Activated naive CD4-positive, alpha-beta T cell treated with anti-CD3 and anti-CD28 coated beads, Interleukin-2, amount 10 ng/mL, durations not matched to agents 7 days and 5 days (primary cell): Measurements from ENCODE around the gene CGB1.
"Not testable (repeated sequence)": the region's sequence is repeated elsewhere in the genome, so short reads cannot be mapped to it uniquely, and the experiment has no call there.

Experiments
- CTCF ChIA-PET: fragments of 350-600 bp; sonication (Branson Sonifier 250); formaldehyde crosslinking; loops from one replicate; lab custom pipeline; 2021; ENCODE audit warnings: antibody characterized with exemption; lab: Charles Lee
- DNase-seq: peaks from one replicate; pipeline ENCODE4 v3.0.0-alpha.2; 2020
- H3K27ac Mint-ChIP-seq: one replicate; pipeline ENCODE4 v1.8.0; 2021; ENCODE audit warnings: mild to moderate bottlenecking, moderate library complexity, mixed read lengths
- H3K27me3 Mint-ChIP-seq: one replicate; pipeline ENCODE4 v1.8.0; 2021; ENCODE audit warnings: mild to moderate bottlenecking, mixed read lengths
- H3K36me3 Mint-ChIP-seq: one replicate; pipeline ENCODE4 v1.8.0; 2021; ENCODE audit warnings: mixed read lengths
- H3K4me1 Mint-ChIP-seq: one replicate; pipeline ENCODE4 v1.8.0; 2021; ENCODE audit warnings: mixed read lengths
- H3K4me3 Mint-ChIP-seq: one replicate; pipeline ENCODE4 v1.8.0; 2021; ENCODE audit warnings: mild to moderate bottlenecking, moderate library complexity, mixed read lengths
- H3K9me3 Mint-ChIP-seq: one replicate; pipeline ENCODE4 v1.8.0; 2021; ENCODE audit warnings: mixed read lengths

CGB1 gene

GRCh38 chr19:49049011-49049410 is 12.3 kb upstream of the CGB1 start, which contains the start of gene CGB8:
TSS of gene CGB8 (minus strand) at chr19:49049111. CDS start at chr19:49048739, 372 bp downstream.
- H3K27me3 Mint-ChIP-seq, result peaks cover 25% of the 10 kb centered on the region
- H3K4me3 Mint-ChIP-seq, DNase-seq, H3K9me3 Mint-ChIP-seq, H3K4me1 Mint-ChIP-seq, H3K36me3 Mint-ChIP-seq, CTCF ChIA-PET, H3K27ac Mint-ChIP-seq: not testable (repeated sequence)

GRCh38 chr19:49043548-49043947 is 6.9 kb upstream of the CGB1 start, which contains the start of gene CGB5:
TSS of gene CGB5 (plus strand) at chr19:49043848. CDS start at chr19:49044210, 362 bp downstream.
- CTCF ChIA-PET, H3K36me3 Mint-ChIP-seq, H3K4me1 Mint-ChIP-seq, DNase-seq, H3K27ac Mint-ChIP-seq, H3K9me3 Mint-ChIP-seq, H3K4me3 Mint-ChIP-seq, H3K27me3 Mint-ChIP-seq: not testable (repeated sequence)

GRCh38 chr19:49042666-49043065 is 6.0 kb upstream of the CGB1 start:
- not testable (repeated sequence) for H3K4me3 Mint-ChIP-seq

DNA sequence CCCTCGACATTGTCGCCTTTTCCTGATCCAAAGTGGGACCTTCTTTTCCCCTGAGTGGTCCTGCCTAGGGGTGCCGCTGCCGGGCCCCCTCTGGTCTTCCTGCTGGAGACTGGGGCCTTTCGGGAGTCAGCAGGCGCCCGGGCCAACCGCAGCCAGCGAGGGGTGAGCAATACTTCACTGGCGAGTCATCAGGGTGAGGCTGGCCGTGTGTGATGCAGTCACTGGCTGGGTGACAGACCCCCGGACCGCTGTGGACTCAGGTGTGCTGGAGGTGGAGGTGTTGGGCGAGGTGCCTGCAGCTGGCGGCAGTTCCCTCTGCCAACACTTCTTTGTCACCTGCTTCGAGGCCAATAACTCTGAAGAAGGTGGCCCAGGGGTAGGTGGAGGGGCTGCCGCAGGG is 5.5 kb upstream of the CGB1 start:
- no peaks in the 10 kb centered on the region for H3K9me3 Mint-ChIP-seq
- no peak for DNase-seq
- H3K36me3 Mint-ChIP-seq, result no peaks in the 10 kb centered on the region
- peaks cover 4% of the 10 kb centered on the region for H3K27me3 Mint-ChIP-seq
- no peaks in the 10 kb centered on the region for H3K4me1 Mint-ChIP-seq
- CTCF ChIA-PET, result no interaction called here
- no peak overlapping the region for H3K4me3 Mint-ChIP-seq
- no peak overlapping the region for H3K27ac Mint-ChIP-seq

More at GRCh38 chr19:49042666-49043065, 6.0 kb upstream of the CGB1 start:
- H3K36me3 Mint-ChIP-seq, H3K27ac Mint-ChIP-seq, H3K27me3 Mint-ChIP-seq, DNase-seq, H3K9me3 Mint-ChIP-seq, H3K4me1 Mint-ChIP-seq, CTCF ChIA-PET: not testable (repeated sequence)

DNA sequence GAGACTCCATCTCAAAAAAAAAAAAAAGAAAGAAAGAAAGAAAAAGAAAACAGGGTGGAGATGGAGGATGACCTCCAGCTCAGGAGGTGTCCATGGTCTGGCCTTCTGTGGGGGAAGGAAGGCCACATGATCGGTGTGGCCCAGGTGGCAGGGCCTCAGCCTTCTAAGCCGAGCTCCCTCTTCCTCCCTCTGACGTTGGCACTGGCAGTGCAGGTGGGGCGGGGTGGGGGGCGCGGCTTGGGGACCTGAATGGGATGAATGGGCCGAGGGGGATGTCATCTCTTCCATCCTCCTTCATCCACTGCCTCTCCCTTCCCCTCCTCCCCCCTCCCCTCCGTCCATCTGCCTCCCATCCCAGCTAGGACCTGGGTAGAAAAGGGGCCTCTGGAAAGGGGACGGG is 3.0 kb upstream of the CGB1 start:
- not testable (repeated sequence) for H3K4me3 Mint-ChIP-seq, H3K9me3 Mint-ChIP-seq, H3K27me3 Mint-ChIP-seq, H3K27ac Mint-ChIP-seq, H3K36me3 Mint-ChIP-seq, H3K4me1 Mint-ChIP-seq, DNase-seq
- CTCF ChIA-PET, result interaction anchor here (0.7 kb wide), 1 partner anchor 24 kb away, joined by 3 read pairs; no protein-coding TSS in a partner anchor

DNA sequence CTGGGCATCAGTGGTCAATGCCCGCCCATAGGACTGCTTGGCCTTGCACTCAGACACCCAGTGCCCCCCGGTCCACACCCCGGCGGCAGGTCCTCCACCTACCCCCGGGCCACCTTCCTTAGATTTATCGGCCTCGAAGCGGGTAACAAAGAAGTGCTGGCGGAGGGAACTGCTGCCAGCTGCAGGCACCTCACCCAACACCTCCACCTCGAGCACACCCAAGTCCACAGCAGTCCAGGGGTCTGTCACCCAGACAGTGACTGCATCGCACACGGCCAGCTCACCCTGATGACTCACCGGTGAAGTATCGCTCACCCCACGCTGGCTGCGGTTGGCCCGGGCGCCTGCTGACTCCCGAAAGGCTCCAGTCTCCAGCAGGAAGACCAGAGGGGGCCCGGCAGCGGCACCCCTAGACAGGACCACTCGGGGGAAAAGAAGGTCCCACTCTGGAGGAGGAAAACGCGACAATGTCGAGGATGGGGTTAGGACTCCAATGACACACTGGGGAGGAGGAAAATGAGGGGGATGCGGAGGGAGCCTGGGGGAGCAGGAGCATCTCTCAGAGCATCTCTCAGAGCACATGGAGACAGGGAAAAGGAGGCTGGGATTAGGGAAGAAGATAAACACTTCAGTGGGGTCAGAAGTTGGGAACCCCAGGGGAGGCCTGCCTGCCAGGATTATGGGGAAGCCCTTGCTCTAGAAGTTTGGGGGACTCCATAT is 2.0 kb upstream of the CGB1 start:
- not testable (repeated sequence) for H3K36me3 Mint-ChIP-seq, H3K27me3 Mint-ChIP-seq, H3K4me3 Mint-ChIP-seq, H3K27ac Mint-ChIP-seq, DNase-seq, H3K4me1 Mint-ChIP-seq, H3K9me3 Mint-ChIP-seq
- CTCF ChIA-PET, result interaction anchor here (0.7 to 1.0 kb wide), 2 partner anchors 25 to 36 kb away, joined by 3 read pairs; no protein-coding TSS in a partner anchor

DNA sequence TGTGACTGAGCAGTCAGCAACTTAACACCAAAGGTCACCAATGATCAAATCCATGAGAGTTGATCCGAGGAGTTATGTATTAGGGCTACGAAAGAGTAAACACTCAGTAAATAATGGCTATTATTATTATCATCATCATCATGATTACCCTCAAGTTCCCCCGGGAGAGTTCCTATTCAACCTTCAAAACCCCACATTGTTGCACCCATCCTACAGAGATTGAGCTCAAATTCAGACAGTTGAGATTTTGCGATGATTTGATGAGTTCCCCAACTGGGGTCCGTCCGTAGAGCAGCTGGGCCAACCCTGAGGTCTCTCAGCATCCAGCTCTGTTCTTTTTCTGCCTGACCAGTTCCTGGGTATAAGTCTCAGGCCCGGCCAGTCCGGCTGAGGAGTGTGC is 1.4 kb upstream of the CGB1 start:
- CTCF ChIA-PET, result interaction anchor here (0.7 to 1.0 kb wide), 2 partner anchors 36 to 187 kb away, joined by 3 read pairs; no protein-coding TSS in a partner anchor
- H3K36me3 Mint-ChIP-seq, H3K9me3 Mint-ChIP-seq, H3K4me1 Mint-ChIP-seq, H3K27me3 Mint-ChIP-seq, DNase-seq, H3K27ac Mint-ChIP-seq, H3K4me3 Mint-ChIP-seq: not testable (repeated sequence)

DNA sequence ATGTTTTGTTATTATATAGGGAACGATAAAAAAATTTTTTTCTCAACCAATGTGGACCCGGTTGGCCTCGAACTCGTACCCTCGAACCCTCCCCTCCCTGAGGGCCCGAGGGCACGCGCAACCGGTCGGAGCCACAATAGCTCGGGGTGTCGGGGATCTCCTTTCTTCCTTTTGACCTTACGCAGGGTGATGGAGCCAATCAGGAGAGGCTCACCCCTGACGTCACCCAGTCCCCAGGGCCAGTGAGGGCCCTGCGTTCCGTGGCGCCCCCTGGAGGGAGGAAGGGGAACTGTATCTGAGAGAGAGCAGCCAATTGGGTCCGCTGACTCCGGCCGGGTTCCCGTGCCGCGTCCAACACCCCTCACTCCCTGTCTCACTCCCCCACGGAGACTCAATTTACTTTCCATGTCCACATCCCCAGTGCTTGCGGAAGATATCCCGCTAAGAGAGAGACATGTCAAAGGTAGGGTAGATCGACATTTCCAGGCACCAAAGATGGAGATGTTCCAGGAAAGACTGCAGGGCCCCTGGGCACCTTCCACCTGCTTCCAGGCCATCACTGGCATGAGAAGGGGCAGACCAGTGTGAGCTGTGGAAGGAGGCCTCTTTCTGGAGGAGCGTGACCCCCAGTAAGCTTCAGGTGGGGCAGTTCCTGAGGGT is 4.9 kb downstream of the CGB1 start, which contains the start of gene CGB2:
TSS of gene CGB2 (plus strand) at position 249 of the 660 bp plus-strand sequence. CDS start at position 455, 206 bp downstream.
- DNase-seq, result peak; percentile 70
- not testable (repeated sequence) for H3K4me1 Mint-ChIP-seq, H3K9me3 Mint-ChIP-seq, H3K36me3 Mint-ChIP-seq, H3K4me3 Mint-ChIP-seq, H3K27ac Mint-ChIP-seq
- CTCF ChIA-PET, result interaction anchor here (0.7 to 1.8 kb wide), 2 partner anchors 20 to 244 kb away, joined by 3 to 5 read pairs; no protein-coding TSS in a partner anchor
- H3K27me3 Mint-ChIP-seq, result peaks cover 19% of the 10 kb centered on the region

GRCh38 chr19:49030323-49030722 is 6.4 kb downstream of the CGB1 start:
- H3K36me3 Mint-ChIP-seq, DNase-seq, H3K27ac Mint-ChIP-seq, H3K4me1 Mint-ChIP-seq, H3K9me3 Mint-ChIP-seq, H3K4me3 Mint-ChIP-seq: not testable (repeated sequence)
- H3K27me3 Mint-ChIP-seq, result peaks cover 11% of the 10 kb centered on the region
- CTCF ChIA-PET, result interaction anchor here (1.8 kb wide), 1 partner anchor 242 kb away, joined by 5 read pairs; no protein-coding TSS in a partner anchor

GRCh38 chr19:49029749-49030148 is 6.9 kb downstream of the CGB1 start:
- not testable (repeated sequence) for DNase-seq, H3K4me3 Mint-ChIP-seq, H3K9me3 Mint-ChIP-seq, H3K4me1 Mint-ChIP-seq, H3K27ac Mint-ChIP-seq, H3K36me3 Mint-ChIP-seq
- H3K27me3 Mint-ChIP-seq, result peaks cover 10% of the 10 kb centered on the region
- CTCF ChIA-PET, result interaction anchor here (1.8 kb wide), 1 partner anchor 242 kb away, joined by 5 read pairs; no protein-coding TSS in a partner anchor

DNA sequence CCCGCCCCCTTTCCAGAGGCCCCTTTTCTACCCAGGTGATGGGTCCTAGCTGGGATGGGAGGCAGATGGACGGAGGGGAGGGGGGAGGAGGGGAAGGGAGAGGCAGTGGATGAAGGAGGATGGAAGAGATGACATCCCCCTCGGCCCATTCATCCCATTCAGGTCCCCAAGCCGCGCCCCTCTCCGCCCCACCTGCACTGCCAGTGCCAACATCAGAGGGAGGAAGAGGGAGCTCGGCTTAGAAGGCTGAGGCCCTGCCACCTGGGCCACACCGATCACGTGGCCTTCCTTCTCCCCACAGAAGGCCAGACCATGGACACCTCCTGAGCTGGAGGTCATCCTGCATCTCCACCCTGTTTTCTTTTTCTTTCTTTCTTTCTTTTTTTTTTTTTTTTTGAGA is 8.0 kb downstream of the CGB1 start:
- H3K9me3 Mint-ChIP-seq, H3K4me3 Mint-ChIP-seq, CTCF ChIA-PET, H3K27ac Mint-ChIP-seq, DNase-seq, H3K36me3 Mint-ChIP-seq, H3K4me1 Mint-ChIP-seq: not testable (repeated sequence)
- H3K27me3 Mint-ChIP-seq, result peaks cover 10% of the 10 kb centered on the region

DNA sequence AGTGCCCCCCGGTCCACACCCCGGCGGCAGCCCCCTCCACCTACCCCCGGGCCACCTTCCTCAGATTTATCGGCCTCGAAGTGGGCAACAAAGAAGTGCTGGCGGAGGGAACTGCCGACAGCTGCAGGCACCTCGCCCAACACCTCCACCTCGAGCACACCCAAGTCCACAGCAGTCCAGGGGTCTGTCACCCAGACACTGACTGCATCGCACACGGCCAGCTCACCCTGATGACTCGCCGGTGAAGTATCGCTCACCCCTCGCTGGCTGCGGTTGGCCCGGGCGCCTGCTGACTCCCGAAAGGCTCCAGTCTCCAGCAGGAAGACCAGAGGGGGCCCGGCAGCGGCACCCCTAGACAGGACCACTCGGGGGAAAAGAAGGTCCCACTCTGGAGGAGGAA is 11.1 kb downstream of the CGB1 start:
- DNase-seq, H3K4me3 Mint-ChIP-seq, H3K27ac Mint-ChIP-seq, H3K9me3 Mint-ChIP-seq, H3K36me3 Mint-ChIP-seq, CTCF ChIA-PET, H3K4me1 Mint-ChIP-seq: not testable (repeated sequence)
- peaks cover 10% of the 10 kb centered on the region for H3K27me3 Mint-ChIP-seq

DNA sequence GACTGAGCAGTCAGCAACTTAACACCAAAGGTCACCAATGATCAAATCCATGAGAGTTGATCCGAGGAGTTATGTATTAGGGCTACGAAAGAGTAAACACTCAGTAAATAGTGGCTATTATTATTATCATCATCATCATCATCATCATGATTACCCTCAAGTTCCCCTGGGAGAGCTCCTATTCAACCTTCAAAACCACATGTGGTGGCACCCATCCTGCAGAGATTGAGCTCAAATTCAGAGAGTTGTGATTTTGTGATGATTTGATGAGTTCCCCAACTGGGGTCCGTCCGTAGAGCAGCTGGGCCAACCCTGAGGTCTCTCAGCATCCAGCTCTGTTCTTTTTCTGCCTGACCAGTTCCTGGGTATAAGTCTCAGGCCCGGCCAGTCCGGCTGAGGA is 11.6 kb downstream of the CGB1 start:
- H3K4me1 Mint-ChIP-seq, DNase-seq, H3K4me3 Mint-ChIP-seq, H3K27ac Mint-ChIP-seq, CTCF ChIA-PET, H3K36me3 Mint-ChIP-seq, H3K9me3 Mint-ChIP-seq: not testable (repeated sequence)
- H3K27me3 Mint-ChIP-seq, result peaks cover 15% of the 10 kb centered on the region

DNA sequence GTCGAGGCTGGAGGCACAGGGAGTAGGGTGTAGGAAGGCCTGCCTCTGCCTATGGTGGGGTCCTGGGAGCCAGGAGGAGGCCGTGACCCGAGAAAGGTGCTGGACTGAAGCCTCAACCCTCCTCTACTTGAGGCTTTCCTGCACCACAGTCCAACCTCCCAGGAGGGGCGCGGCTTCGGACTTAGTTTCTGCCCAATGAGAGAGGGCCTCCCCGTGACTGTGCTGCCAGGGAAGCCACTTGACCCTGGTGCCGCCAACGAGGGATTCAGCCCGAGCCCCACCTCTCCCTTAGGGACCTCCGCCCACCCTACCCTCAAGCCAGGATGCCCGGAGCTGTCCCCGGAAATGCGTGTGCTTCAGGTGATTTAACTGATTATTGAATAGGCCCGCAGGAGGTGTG is 12.5 kb downstream of the CGB1 start, which contains the start of gene CGB3:
TSS of gene CGB3 (minus strand) at position 101 of the 400 bp plus-strand sequence. CDS start 362 bp downstream, outside the sequence.
- Mint-ChIP-seq H3K4me1 (peaks cover 14% of the 10 kb centered on the region), H3K27me3 (peaks cover 24% of the 10 kb centered on the region)
- H3K36me3 Mint-ChIP-seq, H3K4me3 Mint-ChIP-seq, CTCF ChIA-PET, H3K27ac Mint-ChIP-seq, DNase-seq, H3K9me3 Mint-ChIP-seq: not testable (repeated sequence)
